Posterior vena cava (tissue), 2 donors: Measurements from ENCODE around the gene CIC. TPM values are rescaled to one million over a fixed set of nuclear protein-coding genes. Genes with fewer than 3 reads are reported as not detected.

Source experiments
- DNase-seq: peaks from one replicate; pipeline ENCODE4 v3.0.0-alpha.2; 2020; ENCODE audit warnings: low spot score
- intact Hi-C, 2 donors: fragments of 100-400 bp; cut with DNase I; formaldehyde crosslinking; loops; one replicate each; pipeline versions ENCODE4 v1.14.1 to v1.14.2; 2022 to 2023
- total RNA-seq, 2 donors: library from RNA; stranded (reverse); fragmentation: NEBNext Ultra II Directional; extraction: Animal tissue kit (Norgen Biotek cat#: 25700); gene quantifications; one replicate each; pipeline ENCODE4 v1.2.1, GENCODE V29; 2021
- donor health status: DM: yes; HTN: yes; CAD: no.
- donor health status: DM: yes; HTN: yes; CAD: no.

The CIC gene
- total RNA-seq, 2 donors from 2014 or later: 57.7 to 79.0 TPM

- intact Hi-C loops: no loop called here
Measured at GRCh38 chr19:42282819-42283187, 13.8 kb downstream of the CIC start.

GRCh38 chr19:42283188-42284065 lies 14.4 kb downstream of the CIC start:
- DNase-seq: peak; percentile 99
- intact Hi-C loops: no loop called here

More at GRCh38 chr19:42282819-42283187, 13.8 kb downstream of the CIC start:
- no peak for DNase-seq

GRCh38 chr19:42284066-42284501 lies 15.0 kb downstream of the CIC start:
- intact Hi-C loops: no loop called here
- peak; percentile 94 for DNase-seq

GRCh38 chr19:42284591-42285341 lies 15.7 kb downstream of the CIC start:
- DNase-seq: no peak
- intact Hi-C loops: no loop called here

- intact Hi-C loops: no loop called here
- no peak for DNase-seq
Measured at GRCh38 chr19:42285541-42285941, 16.5 kb downstream of the CIC start.

- DNase-seq: no peak
Measured at GRCh38 chr19:42285988-42286348, 16.9 kb downstream of the CIC start.

GRCh38 chr19:42286349-42287016 lies 17.4 kb downstream of the CIC start:
- DNase-seq: no peak

More at GRCh38 chr19:42285988-42286348, 16.9 kb downstream of the CIC start:
- intact Hi-C loops: no loop called here

GRCh38 chr19:42287017-42287826 lies 18.2 kb downstream of the CIC start:
- intact Hi-C loops: no loop called here
- no peak for DNase-seq

More at GRCh38 chr19:42286349-42287016, 17.4 kb downstream of the CIC start:
- intact Hi-C loops: no loop called here

GRCh38 chr19:42287827-42288107 lies 18.7 kb downstream of the CIC start:
- no peak for DNase-seq
- intact Hi-C loops: no loop called here

GRCh38 chr19:42288387-42288786 lies 19.3 kb downstream of the CIC start:
- intact Hi-C loops: no loop called here
- no peak for DNase-seq

GRCh38 chr19:42288881-42289555 lies 20.0 kb downstream of the CIC start:
- intact Hi-C loops: no loop called here
- no peak for DNase-seq

GRCh38 chr19:42289556-42290041 lies 20.5 kb downstream of the CIC start:
- intact Hi-C loops: loop anchor here in 1 of 2 donors (10.0 kb wide), 1 partner anchor 45 kb away; the partner anchor contains the start of gene GSK3A
- DNase-seq: no peak

GRCh38 chr19:42290136-42290522 lies 21.1 kb downstream of the CIC start:
- intact Hi-C loops: loop anchor here in 1 of 2 donors (10.0 kb wide), 1 partner anchor 45 kb away; the partner anchor contains the start of gene GSK3A
- DNase-seq: no peak

- DNase-seq: no peak
- intact Hi-C loops: loop anchor here in 1 of 2 donors (10.0 kb wide), 1 partner anchor 46 kb away; the partner anchor contains the start of gene GSK3A
Measured at GRCh38 chr19:42290523-42291434, 21.7 kb downstream of the CIC start.

GRCh38 chr19:42291435-42291810 lies 22.4 kb downstream of the CIC start:
- no peak for DNase-seq
- intact Hi-C loops: loop anchor here in 1 of 2 donors (10.0 kb wide), 1 partner anchor 47 kb away; the partner anchor contains the start of gene GSK3A

GRCh38 chr19:42292042-42292960 lies 23.2 kb downstream of the CIC start:
- intact Hi-C loops: loop anchor here in 1 of 2 donors (10.0 kb wide), 1 partner anchor 48 kb away; the partner anchor contains the start of gene GSK3A
- no peak for DNase-seq
